ENCODE data around the gene MPST.

DNA sequence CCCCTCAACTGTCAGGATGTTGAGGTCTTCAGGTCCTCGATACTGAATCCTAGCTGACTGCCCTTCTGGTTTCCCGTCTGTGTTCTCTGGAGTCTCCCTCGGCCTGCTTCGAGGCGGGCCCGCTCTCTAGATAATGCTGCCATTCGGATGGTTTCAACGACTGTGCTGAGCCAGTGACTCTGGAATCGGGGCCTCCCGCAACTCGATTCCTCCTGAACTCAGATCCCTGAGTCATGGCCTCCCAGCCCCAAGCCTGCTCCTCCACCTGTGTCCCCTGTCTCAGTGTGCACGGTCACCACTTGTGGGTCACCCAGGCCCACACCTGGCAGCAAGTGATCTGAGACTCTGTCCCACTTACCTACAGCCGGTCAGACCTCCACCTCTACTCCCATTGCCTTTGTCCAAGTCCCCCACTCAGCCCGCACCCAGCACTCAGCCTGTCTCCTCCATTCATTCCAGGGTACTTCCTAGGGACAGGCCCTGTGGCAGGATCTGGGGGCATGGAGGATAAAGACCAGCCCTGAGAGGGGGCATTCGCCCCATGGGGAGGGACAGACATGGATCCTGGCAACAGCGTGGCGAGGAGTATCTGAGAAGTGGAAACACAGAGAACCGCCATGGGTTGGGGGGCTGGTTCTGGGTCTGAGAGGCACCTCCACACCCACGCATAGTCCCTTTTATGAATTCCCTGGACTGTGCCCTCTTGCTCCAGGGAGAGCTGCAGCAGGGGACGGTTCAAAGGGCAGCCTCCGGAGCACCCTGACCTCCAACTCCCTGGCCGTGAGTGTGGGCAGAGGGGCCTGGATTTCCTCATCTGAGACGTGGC is 14.3 kb downstream of the MPST start:
- TF ChIP-seq, protein P1, sequence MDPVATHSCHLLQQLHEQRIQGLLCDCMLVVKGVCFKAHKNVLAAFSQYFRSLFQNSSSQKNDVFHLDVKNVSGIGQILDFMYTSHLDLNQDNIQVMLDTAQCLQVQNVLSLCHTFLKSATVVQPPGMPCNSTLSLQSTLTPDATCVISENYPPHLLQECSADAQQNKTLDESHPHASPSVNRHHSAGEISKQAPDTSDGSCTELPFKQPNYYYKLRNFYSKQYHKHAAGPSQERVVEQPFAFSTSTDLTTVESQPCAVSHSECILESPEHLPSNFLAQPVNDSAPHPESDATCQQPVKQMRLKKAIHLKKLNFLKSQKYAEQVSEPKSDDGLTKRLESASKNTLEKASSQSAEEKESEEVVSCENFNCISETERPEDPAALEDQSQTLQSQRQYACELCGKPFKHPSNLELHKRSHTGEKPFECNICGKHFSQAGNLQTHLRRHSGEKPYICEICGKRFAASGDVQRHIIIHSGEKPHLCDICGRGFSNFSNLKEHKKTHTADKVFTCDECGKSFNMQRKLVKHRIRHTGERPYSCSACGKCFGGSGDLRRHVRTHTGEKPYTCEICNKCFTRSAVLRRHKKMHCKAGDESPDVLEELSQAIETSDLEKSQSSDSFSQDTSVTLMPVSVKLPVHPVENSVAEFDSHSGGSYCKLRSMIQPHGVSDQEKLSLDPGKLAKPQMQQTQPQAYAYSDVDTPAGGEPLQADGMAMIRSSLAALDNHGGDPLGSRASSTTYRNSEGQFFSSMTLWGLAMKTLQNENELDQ (tag by site-specific recombination; IDR thresholded peaks at IDR 0.05; ENCODE audit: low read depth) = no peak
- TF ChIP-seq, protein P2, sequence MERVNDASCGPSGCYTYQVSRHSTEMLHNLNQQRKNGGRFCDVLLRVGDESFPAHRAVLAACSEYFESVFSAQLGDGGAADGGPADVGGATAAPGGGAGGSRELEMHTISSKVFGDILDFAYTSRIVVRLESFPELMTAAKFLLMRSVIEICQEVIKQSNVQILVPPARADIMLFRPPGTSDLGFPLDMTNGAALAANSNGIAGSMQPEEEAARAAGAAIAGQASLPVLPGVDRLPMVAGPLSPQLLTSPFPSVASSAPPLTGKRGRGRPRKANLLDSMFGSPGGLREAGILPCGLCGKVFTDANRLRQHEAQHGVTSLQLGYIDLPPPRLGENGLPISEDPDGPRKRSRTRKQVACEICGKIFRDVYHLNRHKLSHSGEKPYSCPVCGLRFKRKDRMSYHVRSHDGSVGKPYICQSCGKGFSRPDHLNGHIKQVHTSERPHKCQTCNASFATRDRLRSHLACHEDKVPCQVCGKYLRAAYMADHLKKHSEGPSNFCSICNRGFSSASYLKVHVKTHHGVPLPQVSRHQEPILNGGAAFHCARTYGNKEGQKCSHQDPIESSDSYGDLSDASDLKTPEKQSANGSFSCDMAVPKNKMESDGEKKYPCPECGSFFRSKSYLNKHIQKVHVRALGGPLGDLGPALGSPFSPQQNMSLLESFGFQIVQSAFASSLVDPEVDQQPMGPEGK (tag by site-specific recombination; IDR thresholded peaks at IDR 0.05) = no peak
- TF ChIP-seq, protein P3, sequence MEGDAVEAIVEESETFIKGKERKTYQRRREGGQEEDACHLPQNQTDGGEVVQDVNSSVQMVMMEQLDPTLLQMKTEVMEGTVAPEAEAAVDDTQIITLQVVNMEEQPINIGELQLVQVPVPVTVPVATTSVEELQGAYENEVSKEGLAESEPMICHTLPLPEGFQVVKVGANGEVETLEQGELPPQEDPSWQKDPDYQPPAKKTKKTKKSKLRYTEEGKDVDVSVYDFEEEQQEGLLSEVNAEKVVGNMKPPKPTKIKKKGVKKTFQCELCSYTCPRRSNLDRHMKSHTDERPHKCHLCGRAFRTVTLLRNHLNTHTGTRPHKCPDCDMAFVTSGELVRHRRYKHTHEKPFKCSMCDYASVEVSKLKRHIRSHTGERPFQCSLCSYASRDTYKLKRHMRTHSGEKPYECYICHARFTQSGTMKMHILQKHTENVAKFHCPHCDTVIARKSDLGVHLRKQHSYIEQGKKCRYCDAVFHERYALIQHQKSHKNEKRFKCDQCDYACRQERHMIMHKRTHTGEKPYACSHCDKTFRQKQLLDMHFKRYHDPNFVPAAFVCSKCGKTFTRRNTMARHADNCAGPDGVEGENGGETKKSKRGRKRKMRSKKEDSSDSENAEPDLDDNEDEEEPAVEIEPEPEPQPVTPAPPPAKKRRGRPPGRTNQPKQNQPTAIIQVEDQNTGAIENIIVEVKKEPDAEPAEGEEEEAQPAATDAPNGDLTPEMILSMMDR (tag by site-specific recombination; IDR thresholded peaks at IDR 0.05) = no peak
- TF ChIP-seq ZNF24 (tag by site-specific recombination; IDR thresholded peaks at IDR 0.05) (no peak), KLF7 (tag by site-specific recombination; IDR thresholded peaks at IDR 0.05; ENCODE audit: borderline replicate concordance) (no peak), ZNF596 (tag by site-specific recombination; IDR thresholded peaks at IDR 0.05) (no peak)
- TF ChIP-seq, protein P4, sequence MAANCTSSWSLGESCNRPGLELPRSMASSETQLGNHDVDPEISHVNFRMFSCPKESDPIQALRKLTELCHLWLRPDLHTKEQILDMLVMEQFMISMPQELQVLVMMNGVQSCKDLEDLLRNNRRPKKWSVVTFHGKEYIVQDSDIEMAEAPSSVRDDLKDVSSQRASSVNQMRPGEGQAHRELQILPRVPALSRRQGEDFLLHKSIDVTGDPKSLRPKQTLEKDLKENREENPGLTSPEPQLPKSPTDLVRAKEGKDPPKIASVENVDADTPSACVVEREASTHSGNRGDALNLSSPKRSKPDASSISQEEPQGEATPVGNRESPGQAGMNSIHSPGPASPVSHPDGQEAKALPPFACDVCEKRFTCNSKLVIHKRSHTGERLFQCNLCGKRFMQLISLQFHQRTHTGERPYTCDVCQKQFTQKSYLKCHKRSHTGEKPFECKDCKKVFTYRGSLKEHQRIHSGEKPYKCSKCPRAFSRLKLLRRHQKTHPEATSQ (tag by site-specific recombination; IDR thresholded peaks at IDR 0.05) = no peak
